GM12875 (cell line): ENCODE results near the gene PREB.
"Not testable (repeated sequence)": the region's sequence is repeated elsewhere in the genome, so short reads cannot be mapped to it uniquely, and the experiment has no call there.

ENCODE experiments used
- H3K4me3 ChIP-seq: one replicate; pipeline ENCODE4 v1.5.1; 2011; ENCODE audit warnings: low read depth, low read length, control low read depth
- TF ChIP-seq, protein P1 (sequence below): IDR thresholded peaks from 2 replicates; pipeline ENCODE4 v1.5.1; 2011; ENCODE audit warnings: low read depth, mild to moderate bottlenecking, control low read depth, inconsistent platforms, low read length, moderate library complexity, borderline replicate concordance; ENCODE audit not compliant: insufficient read depth

The PREB gene

DNA sequence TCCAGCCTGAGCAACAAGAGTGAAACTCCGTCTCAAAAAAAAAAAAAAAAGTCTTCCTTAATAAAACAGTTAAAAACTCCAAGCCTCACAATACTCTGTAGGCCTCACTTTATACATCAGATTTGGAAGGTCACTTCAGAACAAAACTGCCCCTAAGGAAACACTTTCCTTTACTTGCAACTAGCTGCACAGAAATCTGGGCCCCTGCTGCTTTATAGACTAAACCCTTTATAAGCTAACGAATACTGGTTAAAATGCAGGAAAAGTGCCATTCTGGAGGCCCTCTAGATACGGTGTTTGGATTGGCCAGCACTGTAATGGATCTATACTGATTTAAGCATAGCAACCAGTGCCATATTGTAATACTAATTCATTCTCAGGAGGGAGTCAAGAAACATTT lies 9.3 kb downstream of the PREB start:
- TF ChIP-seq, protein P1, sequence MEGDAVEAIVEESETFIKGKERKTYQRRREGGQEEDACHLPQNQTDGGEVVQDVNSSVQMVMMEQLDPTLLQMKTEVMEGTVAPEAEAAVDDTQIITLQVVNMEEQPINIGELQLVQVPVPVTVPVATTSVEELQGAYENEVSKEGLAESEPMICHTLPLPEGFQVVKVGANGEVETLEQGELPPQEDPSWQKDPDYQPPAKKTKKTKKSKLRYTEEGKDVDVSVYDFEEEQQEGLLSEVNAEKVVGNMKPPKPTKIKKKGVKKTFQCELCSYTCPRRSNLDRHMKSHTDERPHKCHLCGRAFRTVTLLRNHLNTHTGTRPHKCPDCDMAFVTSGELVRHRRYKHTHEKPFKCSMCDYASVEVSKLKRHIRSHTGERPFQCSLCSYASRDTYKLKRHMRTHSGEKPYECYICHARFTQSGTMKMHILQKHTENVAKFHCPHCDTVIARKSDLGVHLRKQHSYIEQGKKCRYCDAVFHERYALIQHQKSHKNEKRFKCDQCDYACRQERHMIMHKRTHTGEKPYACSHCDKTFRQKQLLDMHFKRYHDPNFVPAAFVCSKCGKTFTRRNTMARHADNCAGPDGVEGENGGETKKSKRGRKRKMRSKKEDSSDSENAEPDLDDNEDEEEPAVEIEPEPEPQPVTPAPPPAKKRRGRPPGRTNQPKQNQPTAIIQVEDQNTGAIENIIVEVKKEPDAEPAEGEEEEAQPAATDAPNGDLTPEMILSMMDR, result no peak

DNA sequence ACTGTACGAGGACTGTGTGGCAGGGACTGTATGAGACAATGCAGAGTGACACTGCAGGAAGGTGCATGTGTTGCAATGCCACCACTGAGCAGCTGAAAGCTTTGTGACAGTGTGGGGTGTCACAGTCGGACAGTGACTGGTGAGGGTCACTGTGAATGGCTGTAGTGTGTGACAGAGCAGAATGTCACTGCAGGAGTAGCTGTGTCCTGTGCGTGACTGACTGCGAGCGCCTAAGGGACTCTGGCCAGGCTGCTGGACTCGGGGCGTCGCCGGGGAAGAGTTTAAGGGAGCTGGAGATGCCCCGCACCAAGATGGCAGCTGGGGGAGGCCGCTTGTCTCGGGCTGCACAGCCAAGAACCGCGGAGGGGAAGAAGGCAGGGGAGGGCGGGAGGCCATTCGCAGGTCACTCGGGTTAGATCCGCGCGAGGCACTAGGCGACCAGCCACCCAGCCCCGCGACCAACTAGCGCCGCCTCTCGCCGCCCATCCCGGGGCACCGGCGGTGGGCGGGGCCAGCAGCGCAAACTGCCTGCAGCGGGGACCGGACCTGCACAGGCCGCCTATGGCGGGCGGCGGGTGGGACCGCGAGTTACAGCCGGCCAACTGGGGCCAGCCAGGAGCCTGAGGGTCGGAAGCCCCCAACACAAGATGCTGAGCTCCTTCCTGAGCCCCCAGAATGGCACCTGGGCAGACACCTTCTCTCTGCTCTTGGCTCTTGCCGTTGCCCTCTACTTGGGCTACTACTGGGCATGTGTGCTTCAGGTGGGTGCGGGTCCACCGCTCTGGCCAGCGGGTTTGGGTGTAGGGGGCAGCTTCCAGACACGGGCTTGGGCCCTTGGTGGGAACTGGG lies 10.9 kb downstream of the PREB start, which contains the start of gene ABHD1:
ABHD1 (plus strand) TSS at position 514 of the 849 bp plus-strand sequence; CDS start at position 648, 134 bp downstream.
- TF ChIP-seq, protein P1, result no peak
- H3K4me3 ChIP-seq, result peak within 1 kb of the TSS; percentile 49

More for the DNA sequence above, 9.3 kb downstream of the PREB start:
- no peak overlapping the region for H3K4me3 ChIP-seq

DNA sequence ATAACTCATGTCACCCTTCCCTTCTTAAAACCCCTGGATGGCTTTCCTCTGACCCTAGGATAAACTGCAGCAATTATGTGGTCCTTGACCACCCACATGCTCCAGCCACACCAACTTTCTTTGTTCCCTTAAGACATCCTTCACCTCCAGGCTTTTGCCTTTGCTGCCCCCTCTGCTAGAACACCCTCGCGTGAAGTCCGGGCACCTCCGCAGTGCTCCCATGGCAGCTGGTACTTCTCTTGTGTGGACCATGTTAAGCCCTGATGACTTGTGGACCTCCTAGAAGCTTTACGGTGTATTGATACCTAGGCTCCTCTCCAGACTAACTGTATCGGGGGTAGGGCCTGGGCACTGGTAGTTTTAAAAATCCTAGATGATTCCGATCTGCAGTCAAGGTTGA lies 11.6 kb downstream of the PREB start:
- H3K4me3 ChIP-seq, result no peak overlapping the region

DNA sequence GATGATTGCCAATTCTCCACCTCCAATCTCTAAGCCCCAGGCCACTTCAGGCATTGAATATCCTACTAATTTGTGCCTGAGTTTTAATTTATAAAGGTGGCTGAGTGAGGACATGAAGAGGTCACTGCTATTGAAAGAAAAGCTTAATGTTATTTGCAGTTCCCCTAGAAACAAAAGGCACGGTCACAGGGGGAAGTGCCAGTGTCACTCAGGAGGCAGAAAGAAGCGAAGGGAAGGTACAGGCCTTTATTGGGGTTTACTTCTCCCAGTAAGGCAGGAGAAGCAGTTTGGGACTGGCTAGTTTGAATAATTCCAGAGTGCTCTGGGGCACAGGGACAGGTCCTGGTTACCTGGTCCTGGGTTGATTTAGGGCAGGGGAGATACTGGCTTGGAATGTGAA lies 12.5 kb downstream of the PREB start:
- TF ChIP-seq, protein P1, result no peak
- H3K4me3 ChIP-seq, result no peak overlapping the region

More for the DNA sequence above, 11.6 kb downstream of the PREB start:
- TF ChIP-seq, protein P1, result no peak

DNA sequence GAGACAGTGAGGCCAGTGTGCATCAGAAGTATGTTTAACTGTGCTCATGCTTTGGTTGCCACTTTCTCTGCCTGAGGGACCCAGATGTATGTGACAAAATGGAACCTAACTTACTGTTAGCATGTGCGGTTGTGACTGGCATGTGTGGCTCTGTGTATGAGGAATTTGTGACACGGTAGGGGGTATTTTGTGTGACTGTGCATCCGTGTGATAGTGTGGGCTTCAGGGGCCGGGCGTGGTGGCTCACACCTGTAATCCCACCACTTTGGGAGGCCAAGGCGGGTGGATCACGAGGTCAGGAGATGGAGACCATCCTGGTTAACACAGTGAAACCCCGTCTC lies 15.1 kb downstream of the PREB start:
- not testable (repeated sequence) for H3K4me3 ChIP-seq

DNA sequence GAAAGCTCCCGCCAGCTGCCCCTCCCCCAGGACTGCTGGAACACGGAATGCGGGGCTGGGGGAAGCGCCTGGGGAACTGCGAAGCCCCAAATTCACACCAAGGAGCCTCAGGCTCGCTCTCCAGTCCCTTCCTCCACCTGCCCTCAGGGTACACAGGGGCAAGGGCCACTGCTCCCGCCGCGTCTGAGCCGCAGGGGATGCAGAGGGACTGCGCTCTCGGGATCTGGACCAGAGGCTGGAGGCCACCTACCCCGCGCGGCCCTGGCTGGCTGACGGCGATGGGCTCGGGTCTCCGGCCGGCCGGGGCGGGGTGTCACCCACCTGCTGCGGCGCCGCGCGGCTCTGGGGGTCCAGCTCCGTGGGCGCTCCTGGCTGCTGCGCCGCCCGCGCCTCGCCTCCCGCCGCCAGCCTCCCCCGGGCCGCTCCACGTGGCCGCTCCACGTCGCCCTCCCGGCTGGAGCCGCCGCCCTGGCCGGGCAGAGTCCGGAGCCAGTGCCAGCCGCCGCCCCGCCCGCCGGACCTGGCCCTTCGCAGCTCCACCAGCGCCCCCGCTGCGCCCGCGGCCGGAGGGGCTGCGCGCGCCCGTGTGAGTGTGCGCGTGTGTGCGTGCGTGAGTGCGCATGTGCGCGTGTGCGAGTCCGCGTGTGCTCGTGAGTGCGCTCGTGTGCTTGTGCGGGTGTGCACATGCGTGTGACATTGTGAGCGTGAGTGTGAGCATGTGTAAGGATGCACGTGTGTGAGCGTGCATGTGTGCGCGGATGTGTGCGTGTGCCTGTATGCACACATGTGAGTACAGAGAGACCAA lies 15.7 kb downstream of the PREB start, which contains the start of gene CGREF1:
CGREF1 (minus strand) TSS at position 604 of the 805 bp plus-strand sequence. CDS start 14,762 bp downstream, outside the sequence.
- TF ChIP-seq, protein P1, result no peak
- H3K4me3 ChIP-seq, result no peak within 1 kb of the TSS

DNA sequence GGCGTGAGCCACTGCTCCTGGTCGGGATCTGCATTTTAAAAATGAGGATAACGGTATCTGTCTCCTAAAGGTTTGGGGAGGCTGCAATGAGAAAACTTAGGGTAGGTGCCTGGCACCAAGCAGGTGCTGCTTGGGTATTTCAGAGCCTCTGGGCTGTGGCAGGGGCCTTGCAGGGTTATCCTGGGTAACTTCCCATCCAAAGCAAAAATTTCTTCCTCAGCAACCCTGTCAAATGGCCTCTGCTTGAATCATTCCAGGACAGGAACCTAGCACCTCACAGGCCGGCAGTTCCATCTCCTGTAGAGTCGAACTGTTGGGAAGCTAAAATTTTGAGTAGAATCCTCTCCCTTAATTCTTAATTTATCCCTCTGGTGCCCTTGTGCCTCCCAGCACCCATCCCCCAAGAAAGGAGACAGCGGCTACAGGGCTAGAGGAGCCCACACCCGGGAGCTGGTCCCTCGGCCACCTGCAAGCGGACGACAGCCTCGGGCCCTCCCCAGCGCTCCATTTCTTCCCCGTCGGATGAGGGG lies 16.4 kb downstream of the PREB start:
- H3K4me3 ChIP-seq, result no peak overlapping the region
- TF ChIP-seq, protein P1, result no peak
